SU-DHL-6 (cell line): Measurements from ENCODE around the gene MED6.

Experiments used
- H2AFZ ChIP-seq: fragments of 200-600 bp; sonication (generic); 2 replicates; pipeline ENCODE4 v1.6.1; 2014; ENCODE audit warnings: low read depth, mild to moderate bottlenecking, moderate library complexity, mixed read lengths, antibody characterized with exemption, low read length; ENCODE audit not compliant: severe bottlenecking
- H3F3A ChIP-seq: fragments of 200-600 bp; shearing (Covaris generic); 2 replicates; pipeline ENCODE4 v1.6.0; 2016; ENCODE audit warnings: antibody characterized with exemption, mild to moderate bottlenecking; ENCODE audit not compliant: insufficient read depth
- H3K27ac ChIP-seq: fragments of 200-600 bp; sonication (generic); 2 replicates; pipeline ENCODE4 v1.5.1; 2016; ENCODE audit warnings: low read depth, mild to moderate bottlenecking, low read length, moderate library complexity, mixed read lengths
- H3K27me3 ChIP-seq: fragments of 200-600 bp; sonication (generic), shearing (Covaris generic); 2 replicates; pipeline ENCODE4 v1.6.0; 2014; ENCODE audit warnings: mild to moderate bottlenecking, low read length
- H3K36me3 ChIP-seq: fragments of 200-600 bp; sonication (generic); 2 replicates; pipeline ENCODE4 v1.6.1; 2014; ENCODE audit warnings: mild to moderate bottlenecking, low read length, mixed read lengths
- H3K4me2 ChIP-seq: fragments of 300-600, 200-600 bp; shearing (Covaris generic), sonication (generic); 2 replicates; pipeline ENCODE4 v1.6.0; 2014; ENCODE audit warnings: low read length, low read depth, mild to moderate bottlenecking; ENCODE audit not compliant: poor library complexity, severe bottlenecking
- H3K4me3 ChIP-seq: fragments of 200-600 bp; sonication (generic); 2 replicates; pipeline ENCODE4 v1.5.1; 2014; ENCODE audit warnings: antibody characterized with exemption, low read length, mild to moderate bottlenecking, mixed read lengths; ENCODE audit not compliant: insufficient read depth, poor library complexity, severe bottlenecking
- H3K79me2 ChIP-seq: fragments of 200-600 bp; sonication (generic); 2 replicates; pipeline ENCODE4 v1.6.1; 2014; ENCODE audit warnings: mild to moderate bottlenecking, low read length, moderate library complexity; ENCODE audit not compliant: insufficient read depth
- H3K9ac ChIP-seq: fragments of 200-600 bp; sonication (generic); 2 replicates; pipeline ENCODE4 v1.7.0; 2014; ENCODE audit warnings: mild to moderate bottlenecking, low read length
- H3K9me2 ChIP-seq: fragments of 200-600 bp; sonication (generic); replicated peaks from 2 replicates; pipeline ENCODE4 v1.6.1; 2014; ENCODE audit warnings: low read length; ENCODE audit not compliant: insufficient read depth
- H3K9me3 ChIP-seq: fragments of 200-600 bp; sonication (generic); 2 replicates; pipeline ENCODE4 v1.6.1; 2014; ENCODE audit warnings: low read length, mixed read lengths; ENCODE audit not compliant: insufficient read depth
- H4K20me1 ChIP-seq: fragments of 200-600 bp; sonication (generic); 2 replicates; pipeline ENCODE4 v1.6.1; 2014; ENCODE audit warnings: low read depth, mild to moderate bottlenecking, antibody characterized with exemption, low read length, moderate library complexity, mixed read lengths
- EZH2phosphoT487 ChIP-seq: fragments of 200-600 bp; sonication (generic), shearing (Covaris generic); conservative IDR thresholded peaks from 2 replicates; pipeline ENCODE4 v1.6.1; 2018; ENCODE audit warnings: mild to moderate bottlenecking, antibody characterized with exemption, low read length, moderate library complexity, mixed read lengths
- TF ChIP-seq, protein P1 (sequence below): fragments of 200-600 bp; sonication (generic); IDR thresholded peaks from one replicate; pipeline ENCODE4 v1.5.1; 2017; ENCODE audit warnings: antibody characterized with exemption, mild to moderate bottlenecking, low read length, moderate library complexity; ENCODE audit not compliant: insufficient read depth, poor library complexity, severe bottlenecking

Gene MED6

DNA sequence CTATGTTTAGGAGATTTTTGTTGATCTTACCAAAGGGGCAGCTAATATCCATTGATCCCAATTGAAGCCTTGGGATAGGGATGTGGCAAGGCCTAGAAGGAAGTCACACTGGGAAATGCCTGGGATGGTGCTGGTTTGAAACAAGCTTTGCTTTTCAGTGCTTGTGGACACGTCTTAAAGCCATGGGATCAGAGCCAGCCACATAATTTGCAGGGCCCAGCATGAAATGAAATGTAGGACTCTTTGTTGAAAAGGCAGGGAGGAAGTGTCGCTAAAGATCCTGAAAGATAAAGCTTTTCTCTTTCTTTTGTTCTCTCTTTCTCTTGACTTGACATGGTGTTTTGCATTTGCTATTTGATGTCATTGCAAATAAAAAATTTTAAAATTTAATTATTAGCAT, 46.2 kb upstream of the MED6 start:
- Histone ChIP-seq H3K9me3 (no peaks in the 10 kb centered on the region), H3F3A (peaks cover 29% of the 10 kb centered on the region), H3K9ac (no peak overlapping the region), H2AFZ (no peak overlapping the region), H3K36me3 (peaks cover 18% of the 10 kb centered on the region), H3K27ac (no peak overlapping the region; the same call in 1 of the 2 replicates), H3K79me2 (peaks cover 95% of the 10 kb centered on the region), H4K20me1 (no peaks in the 10 kb centered on the region), H3K9me2 (no peaks in the 10 kb centered on the region), H3K4me3 (no peak overlapping the region), H3K27me3 (no peaks in the 10 kb centered on the region), H3K4me2 (peak overlapping the region; percentile 96)
- no peak for TF ChIP-seq EZH2phosphoT487
- TF ChIP-seq, protein P1, sequence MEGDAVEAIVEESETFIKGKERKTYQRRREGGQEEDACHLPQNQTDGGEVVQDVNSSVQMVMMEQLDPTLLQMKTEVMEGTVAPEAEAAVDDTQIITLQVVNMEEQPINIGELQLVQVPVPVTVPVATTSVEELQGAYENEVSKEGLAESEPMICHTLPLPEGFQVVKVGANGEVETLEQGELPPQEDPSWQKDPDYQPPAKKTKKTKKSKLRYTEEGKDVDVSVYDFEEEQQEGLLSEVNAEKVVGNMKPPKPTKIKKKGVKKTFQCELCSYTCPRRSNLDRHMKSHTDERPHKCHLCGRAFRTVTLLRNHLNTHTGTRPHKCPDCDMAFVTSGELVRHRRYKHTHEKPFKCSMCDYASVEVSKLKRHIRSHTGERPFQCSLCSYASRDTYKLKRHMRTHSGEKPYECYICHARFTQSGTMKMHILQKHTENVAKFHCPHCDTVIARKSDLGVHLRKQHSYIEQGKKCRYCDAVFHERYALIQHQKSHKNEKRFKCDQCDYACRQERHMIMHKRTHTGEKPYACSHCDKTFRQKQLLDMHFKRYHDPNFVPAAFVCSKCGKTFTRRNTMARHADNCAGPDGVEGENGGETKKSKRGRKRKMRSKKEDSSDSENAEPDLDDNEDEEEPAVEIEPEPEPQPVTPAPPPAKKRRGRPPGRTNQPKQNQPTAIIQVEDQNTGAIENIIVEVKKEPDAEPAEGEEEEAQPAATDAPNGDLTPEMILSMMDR = no peak

DNA sequence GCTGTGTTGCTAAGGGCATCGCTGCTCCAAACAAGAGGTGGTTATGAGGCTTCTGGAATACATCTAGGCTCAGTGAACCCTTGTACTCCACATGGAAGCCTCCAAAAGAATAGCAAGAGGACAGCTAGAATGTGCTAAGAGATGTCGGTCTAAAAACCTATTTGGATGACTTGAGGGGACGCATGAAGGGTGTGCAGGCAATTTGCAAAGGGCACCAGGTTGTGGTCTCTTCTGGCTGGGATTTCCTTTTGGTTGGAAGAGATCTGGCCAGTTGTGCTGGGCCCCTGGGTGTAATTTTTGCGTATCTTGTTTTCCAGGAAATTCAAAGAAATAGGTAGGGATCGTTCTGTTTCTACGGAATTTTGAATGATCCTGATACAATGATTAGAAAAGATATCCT, 45.4 kb upstream of the MED6 start:
- Histone ChIP-seq H3K4me3 (no peak overlapping the region), H3K27me3 (no peaks in the 10 kb centered on the region), H3K79me2 (peaks cover 88% of the 10 kb centered on the region), H3K9me3 (no peaks in the 10 kb centered on the region), H3K9ac (no peak overlapping the region), H3K9me2 (no peaks in the 10 kb centered on the region), H3K36me3 (peaks cover 18% of the 10 kb centered on the region), H3K4me2 (peak overlapping the region; percentile 96), H3K27ac (peak overlapping the region; percentile 46; the same call in 1 of the 2 replicates), H3F3A (peaks cover 29% of the 10 kb centered on the region), H4K20me1 (no peaks in the 10 kb centered on the region), H2AFZ (no peak overlapping the region)
- TF ChIP-seq, protein P1 = no peak

DNA sequence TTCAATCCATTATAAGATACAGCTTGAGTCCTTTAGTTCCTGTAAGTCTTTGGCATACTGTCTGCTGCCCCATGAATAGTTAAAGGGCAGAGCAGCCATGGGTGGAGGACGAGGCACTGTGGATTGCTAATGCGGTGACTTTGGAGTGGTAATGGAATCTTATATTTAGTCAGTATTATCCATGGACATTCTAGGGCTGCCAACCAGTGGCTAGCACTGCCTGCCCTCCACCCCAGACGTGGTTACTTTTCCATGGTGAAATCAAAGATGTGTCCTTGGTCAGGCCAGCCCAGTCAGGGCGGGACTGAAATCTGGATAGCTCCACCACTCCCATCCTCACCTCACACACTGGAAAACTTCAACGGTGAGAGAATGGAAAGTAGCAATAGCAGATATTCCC, 43.5 kb upstream of the MED6 start:
- H3K4me3 ChIP-seq = peak overlapping the region; percentile 84
- peak overlapping the region; percentile 96 for H3K4me2 ChIP-seq
- no peaks in the 10 kb centered on the region for H4K20me1 ChIP-seq
- H3K36me3 ChIP-seq = peaks cover 17% of the 10 kb centered on the region
- peaks cover 90% of the 10 kb centered on the region for H3K79me2 ChIP-seq
- H3K9ac ChIP-seq = peak overlapping the region; percentile 100
- TF ChIP-seq EZH2phosphoT487 = no peak
- TF ChIP-seq, protein P1 = no peak
- no peaks in the 10 kb centered on the region for H3K9me2 ChIP-seq
- H3K27ac ChIP-seq = peak overlapping the region; percentile 96
- H3F3A ChIP-seq = peaks cover 29% of the 10 kb centered on the region
- H3K9me3 ChIP-seq = no peaks in the 10 kb centered on the region
- H2AFZ ChIP-seq = no peak overlapping the region
- H3K27me3 ChIP-seq = no peaks in the 10 kb centered on the region
